SK-N-SH treated with all-trans-retinoic acid at 6 μM for 48 hours (cell line): ENCODE measurements around the gene MAGEC3.

Source experiments
- ARNTL ChIP-seq: fragments of 450-650 bp; formaldehyde crosslinking; IDR thresholded peaks from 2 replicates; pipeline ENCODE4 v1.5.0; 2020; ENCODE audit warnings: low read depth, mild to moderate bottlenecking, moderate library complexity, borderline replicate concordance
- ESRRG ChIP-seq: fragments of 250-450 bp; sonication (Bioruptor Pico); IDR thresholded peaks from 2 replicates; pipeline ENCODE4 v1.6.1; 2021; ENCODE audit warnings: mild to moderate bottlenecking
- ISL1 ChIP-seq: fragments of 250-450 bp; sonication (Bioruptor Pico); IDR thresholded peaks from 2 replicates; pipeline ENCODE4 v2.1.2; 2022; ENCODE audit warnings: mild to moderate bottlenecking, moderate library complexity
- PPARA ChIP-seq: fragments of 250-450 bp; sonication (Bioruptor Pico); IDR thresholded peaks from 2 replicates; pipeline ENCODE4 v1.5.0; 2020; ENCODE audit warnings: mild to moderate bottlenecking, borderline replicate concordance
- RARB ChIP-seq: fragments of 250-450 bp; sonication (Bioruptor Pico); IDR thresholded peaks from 2 replicates; pipeline ENCODE4 v1.8.0; 2021; ENCODE audit warnings: mild to moderate bottlenecking, moderate library complexity
- SNAI2 ChIP-seq: fragments of 250-450 bp; sonication (Bioruptor Pico); IDR thresholded peaks from 2 replicates; pipeline ENCODE4 v1.5.0; 2020; ENCODE audit warnings: mild to moderate bottlenecking, moderate library complexity
- TCF4 ChIP-seq: fragments of 250-450 bp; sonication (Bioruptor Pico); IDR thresholded peaks from 2 replicates; pipeline ENCODE4 v1.8.0; 2021; ENCODE audit warnings: mild to moderate bottlenecking, moderate library complexity, borderline replicate concordance
- ZFP3 ChIP-seq: fragments of 250-450 bp; sonication (Bioruptor Pico); IDR thresholded peaks from 2 replicates; pipeline ENCODE4 v1.5.0; 2020; ENCODE audit warnings: mild to moderate bottlenecking, moderate library complexity
- ZFP30 ChIP-seq: fragments of 450-650 bp; formaldehyde crosslinking; IDR thresholded peaks from 2 replicates; pipeline ENCODE4 v1.5.0; 2022; ENCODE audit warnings: mild to moderate bottlenecking, moderate library complexity
- ZNF565 ChIP-seq: fragments of 450-650 bp; formaldehyde crosslinking; conservative IDR thresholded peaks from 2 replicates; pipeline ENCODE4 v1.5.0; 2020; ENCODE audit warnings: low read depth, mild to moderate bottlenecking, moderate library complexity
- ZNF70 ChIP-seq: fragments of 450-650 bp; formaldehyde crosslinking; IDR thresholded peaks from 2 replicates; pipeline ENCODE4 v1.5.0; 2020; ENCODE audit warnings: mild to moderate bottlenecking, moderate library complexity
- TF ChIP-seq, protein P1 (sequence below): fragments of 250-450 bp; sonication (Bioruptor Pico); IDR thresholded peaks from 2 replicates; pipeline ENCODE4 v1.8.0; 2020; ENCODE audit warnings: mild to moderate bottlenecking, moderate library complexity, borderline replicate concordance
- TF ChIP-seq, protein P2 (sequence below): fragments of 250-450 bp; sonication (Bioruptor Pico); IDR thresholded peaks from 2 replicates; pipeline ENCODE4 v1.5.1; 2020; ENCODE audit warnings: low read depth, mild to moderate bottlenecking, moderate library complexity
- TF ChIP-seq, protein P3 (sequence below): fragments of 250-450 bp; sonication (Bioruptor Pico); IDR thresholded peaks from 2 replicates; pipeline ENCODE4 v1.8.0; 2021; ENCODE audit warnings: low read depth, mild to moderate bottlenecking, moderate library complexity, borderline replicate concordance

DNA sequence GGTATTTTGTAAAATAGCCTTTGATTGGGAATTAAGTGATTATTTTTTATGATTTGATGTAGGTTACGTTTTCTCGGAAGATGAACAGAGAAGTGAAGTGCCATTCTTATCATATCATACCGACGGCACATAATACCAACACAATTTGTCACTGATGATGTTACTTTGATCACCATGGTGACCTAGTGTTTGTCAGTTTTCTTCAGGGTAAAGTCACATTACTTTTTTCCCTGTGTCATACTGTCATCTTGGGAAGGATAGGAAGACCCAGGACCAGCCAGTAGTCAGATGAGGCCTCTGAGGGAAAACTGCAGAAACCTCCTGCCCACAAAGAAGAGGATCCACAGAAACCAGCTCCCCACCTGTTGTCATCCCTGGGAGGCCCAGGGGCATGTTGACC is 64.2 kb downstream of the MAGEC3 start:
- no peak for TF ChIP-seq ARNTL (CRISPR knock-in tag)
- TF ChIP-seq TCF4 (CRISPR knock-in tag) = no peak
- TF ChIP-seq ESRRG (CRISPR knock-in tag) = no peak
- TF ChIP-seq, protein P1, sequence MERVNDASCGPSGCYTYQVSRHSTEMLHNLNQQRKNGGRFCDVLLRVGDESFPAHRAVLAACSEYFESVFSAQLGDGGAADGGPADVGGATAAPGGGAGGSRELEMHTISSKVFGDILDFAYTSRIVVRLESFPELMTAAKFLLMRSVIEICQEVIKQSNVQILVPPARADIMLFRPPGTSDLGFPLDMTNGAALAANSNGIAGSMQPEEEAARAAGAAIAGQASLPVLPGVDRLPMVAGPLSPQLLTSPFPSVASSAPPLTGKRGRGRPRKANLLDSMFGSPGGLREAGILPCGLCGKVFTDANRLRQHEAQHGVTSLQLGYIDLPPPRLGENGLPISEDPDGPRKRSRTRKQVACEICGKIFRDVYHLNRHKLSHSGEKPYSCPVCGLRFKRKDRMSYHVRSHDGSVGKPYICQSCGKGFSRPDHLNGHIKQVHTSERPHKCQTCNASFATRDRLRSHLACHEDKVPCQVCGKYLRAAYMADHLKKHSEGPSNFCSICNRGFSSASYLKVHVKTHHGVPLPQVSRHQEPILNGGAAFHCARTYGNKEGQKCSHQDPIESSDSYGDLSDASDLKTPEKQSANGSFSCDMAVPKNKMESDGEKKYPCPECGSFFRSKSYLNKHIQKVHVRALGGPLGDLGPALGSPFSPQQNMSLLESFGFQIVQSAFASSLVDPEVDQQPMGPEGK (CRISPR knock-in tag) = no peak
- no peak for TF ChIP-seq SNAI2 (CRISPR knock-in tag)
- TF ChIP-seq PPARA (CRISPR knock-in tag) = no peak
- no peak for TF ChIP-seq ZFP3
- TF ChIP-seq, protein P2, sequence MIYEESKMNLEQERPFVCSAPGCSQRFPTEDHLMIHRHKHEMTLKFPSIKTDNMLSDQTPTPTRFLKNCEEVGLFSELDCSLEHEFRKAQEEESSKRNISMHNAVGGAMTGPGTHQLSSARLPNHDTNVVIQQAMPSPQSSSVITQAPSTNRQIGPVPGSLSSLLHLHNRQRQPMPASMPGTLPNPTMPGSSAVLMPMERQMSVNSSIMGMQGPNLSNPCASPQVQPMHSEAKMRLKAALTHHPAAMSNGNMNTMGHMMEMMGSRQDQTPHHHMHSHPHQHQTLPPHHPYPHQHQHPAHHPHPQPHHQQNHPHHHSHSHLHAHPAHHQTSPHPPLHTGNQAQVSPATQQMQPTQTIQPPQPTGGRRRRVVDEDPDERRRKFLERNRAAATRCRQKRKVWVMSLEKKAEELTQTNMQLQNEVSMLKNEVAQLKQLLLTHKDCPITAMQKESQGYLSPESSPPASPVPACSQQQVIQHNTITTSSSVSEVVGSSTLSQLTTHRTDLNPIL = no peak
- TF ChIP-seq, protein P3, sequence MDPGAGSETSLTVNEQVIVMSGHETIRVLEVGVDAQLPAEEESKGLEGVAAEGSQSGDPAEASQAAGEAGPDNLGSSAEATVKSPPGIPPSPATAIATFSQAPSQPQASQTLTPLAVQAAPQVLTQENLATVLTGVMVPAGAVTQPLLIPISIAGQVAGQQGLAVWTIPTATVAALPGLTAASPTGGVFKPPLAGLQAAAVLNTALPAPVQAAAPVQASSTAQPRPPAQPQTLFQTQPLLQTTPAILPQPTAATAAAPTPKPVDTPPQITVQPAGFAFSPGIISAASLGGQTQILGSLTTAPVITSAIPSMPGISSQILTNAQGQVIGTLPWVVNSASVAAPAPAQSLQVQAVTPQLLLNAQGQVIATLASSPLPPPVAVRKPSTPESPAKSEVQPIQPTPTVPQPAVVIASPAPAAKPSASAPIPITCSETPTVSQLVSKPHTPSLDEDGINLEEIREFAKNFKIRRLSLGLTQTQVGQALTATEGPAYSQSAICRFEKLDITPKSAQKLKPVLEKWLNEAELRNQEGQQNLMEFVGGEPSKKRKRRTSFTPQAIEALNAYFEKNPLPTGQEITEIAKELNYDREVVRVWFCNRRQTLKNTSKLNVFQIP (CRISPR knock-in tag) = no peak
- no peak for TF ChIP-seq ZFP30 (CRISPR knock-in tag)
- no peak for TF ChIP-seq ISL1
- no peak for TF ChIP-seq ZNF70 (CRISPR knock-in tag)
- TF ChIP-seq ZNF565 (CRISPR knock-in tag) = no peak
- TF ChIP-seq RARB (CRISPR knock-in tag) = no peak
